Activated CD4-positive, CD25-positive, alpha-beta regulatory T cell (primary cell): Measurements from ENCODE around the gene MRPS15.
"Not testable (repeated sequence)": the region's sequence is repeated elsewhere in the genome, so short reads cannot be mapped to it uniquely, and the experiment has no call there.

ENCODE experiments used
- DNase-seq, 4 experiments: peaks; one replicate each; lab custom pipeline; 2025; lab: John Stamatoyannopoulos, UW

MRPS15 gene

GRCh38 chr1:36484099-36484498 is 19.9 kb upstream of the MRPS15 start:
- no peak for DNase-seq

DNA sequence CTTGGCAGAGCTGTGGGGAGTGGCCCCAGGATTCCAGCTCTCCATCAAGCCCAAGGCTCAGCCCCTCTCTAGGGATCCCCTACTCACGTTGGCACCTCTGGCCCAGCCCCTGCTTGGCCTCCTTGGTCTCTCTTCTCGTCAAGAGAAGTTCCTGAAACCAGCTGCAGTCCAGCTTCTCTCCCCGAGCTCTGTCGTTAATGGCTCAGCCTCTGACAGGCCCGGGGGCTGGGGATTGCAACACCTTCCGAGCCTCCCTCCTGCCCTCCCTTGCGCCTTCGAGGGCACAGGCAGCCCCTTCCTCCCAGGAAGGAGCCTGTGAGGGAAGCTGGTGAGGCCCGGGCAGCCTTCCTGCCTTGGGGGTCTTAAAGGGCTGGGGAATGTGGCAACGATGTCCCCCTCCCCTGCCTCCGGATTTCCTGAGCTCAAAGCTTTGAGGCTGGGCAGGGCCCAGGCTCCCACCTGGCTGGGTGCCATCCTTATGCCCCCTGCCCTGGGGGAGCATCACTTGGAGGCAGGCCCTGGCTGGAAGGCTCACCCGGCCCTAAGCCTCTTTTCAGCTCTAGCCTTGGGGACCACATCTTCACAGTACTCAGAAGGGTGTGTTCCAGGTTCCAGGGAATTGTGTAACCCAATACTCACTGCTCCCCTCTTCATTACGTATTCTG is 18.7 kb upstream of the MRPS15 start, which contains the start of gene CSF3R:
TSS of gene CSF3R (minus strand) at position 190 of the 665 bp plus-strand sequence. CDS start 3,417 bp downstream, outside the sequence.
- DNase-seq, result no peak

DNA sequence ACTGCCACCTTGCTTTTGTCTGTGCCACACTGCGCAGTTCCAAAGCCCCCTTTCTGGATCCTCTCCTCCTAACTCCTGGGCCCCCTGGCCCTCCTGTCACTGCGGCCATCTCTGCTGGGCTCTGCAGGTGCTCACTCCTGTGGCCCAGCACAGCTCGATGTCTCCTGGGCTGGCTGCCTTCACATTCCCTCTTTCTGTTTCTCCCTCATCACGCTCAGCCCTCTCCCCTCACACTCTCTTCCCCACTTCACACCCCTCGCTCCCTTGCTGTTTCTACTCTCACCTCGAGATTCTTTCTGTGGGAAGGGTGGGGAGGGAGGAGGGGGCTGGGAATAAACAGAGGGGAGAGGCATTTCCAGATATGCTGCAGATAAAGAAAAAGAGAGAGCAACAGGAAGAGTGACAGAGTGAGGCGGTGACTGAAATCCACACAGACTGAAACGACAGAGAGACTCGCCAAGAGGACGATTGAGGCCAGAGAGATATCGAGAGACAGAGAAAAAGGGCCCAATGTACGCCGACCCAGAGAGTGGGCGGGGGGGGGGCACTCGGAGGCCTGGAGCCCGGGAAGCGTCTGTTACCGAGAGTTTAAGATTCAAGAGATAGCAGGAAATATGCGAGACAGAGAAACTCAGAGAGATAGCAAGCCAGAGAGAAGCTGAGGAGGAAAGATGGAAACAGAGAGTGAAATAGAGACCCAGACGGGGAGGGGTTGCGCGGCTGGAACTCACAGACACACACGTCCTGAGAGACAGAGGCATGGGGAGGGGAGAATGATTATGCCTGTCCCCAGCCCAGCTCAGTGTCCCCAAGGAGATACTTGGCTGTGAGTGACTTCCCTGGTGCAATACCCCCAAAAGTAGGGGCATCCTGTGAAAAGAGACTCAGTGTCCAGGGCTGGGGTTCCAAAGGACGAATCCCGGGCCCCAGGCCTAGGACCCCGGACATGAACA is 17.9 kb upstream of the MRPS15 start:
- no peak for DNase-seq

GRCh38 chr1:36481091-36481490 is 16.9 kb upstream of the MRPS15 start:
- no peak for DNase-seq

- DNase-seq, result no peak
These were observed 16.0 kb upstream of the MRPS15 start for GRCh38 chr1:36480161-36480560.

DNA sequence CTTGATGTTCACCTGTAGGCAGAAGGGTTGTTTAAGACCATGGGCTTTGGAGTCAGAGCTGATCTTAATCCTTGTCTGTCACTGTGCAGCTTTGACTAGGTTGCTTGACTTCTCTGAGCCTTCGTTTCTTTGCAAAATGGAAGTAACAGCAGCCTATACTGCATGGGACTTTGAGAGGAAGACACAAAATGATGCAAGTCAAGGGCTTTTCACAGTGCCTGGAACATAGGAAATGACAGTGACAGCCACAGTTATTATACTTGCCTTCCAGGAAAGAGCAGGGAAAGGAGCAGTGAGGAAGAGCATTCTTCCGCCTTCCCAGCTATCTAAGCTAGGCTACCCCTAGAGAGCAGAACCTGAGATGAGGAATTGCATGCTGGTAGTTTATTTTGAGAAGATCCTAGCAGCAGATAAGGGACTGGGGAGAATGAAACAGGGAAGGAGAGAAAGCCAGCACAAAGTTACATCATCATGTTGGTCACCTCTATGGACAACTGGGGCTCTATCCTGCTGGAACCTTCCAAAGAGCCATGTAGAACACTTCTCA is 15.4 kb upstream of the MRPS15 start:
- DNase-seq, result no peak

DNA sequence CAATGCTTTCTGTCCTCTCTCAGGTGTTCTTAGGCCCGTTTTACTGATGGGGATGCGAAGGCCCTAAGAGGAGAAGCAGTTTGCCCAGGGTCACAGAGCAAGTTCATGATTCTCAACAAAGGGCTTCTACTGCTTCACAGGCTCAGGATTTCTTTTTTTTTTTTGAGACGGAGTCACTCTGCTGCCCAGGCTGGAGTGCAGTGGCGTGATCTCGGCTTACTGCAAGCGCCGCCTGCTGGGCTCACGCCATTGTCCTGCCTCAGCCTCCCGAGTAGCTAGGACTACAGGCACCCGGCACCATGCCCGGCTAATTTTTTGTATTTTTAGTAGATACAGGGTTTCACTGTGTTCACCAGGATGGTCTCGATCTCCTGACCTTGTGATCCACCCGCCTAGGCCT is 13.4 kb upstream of the MRPS15 start:
- DNase-seq, result not testable (repeated sequence)

DNA sequence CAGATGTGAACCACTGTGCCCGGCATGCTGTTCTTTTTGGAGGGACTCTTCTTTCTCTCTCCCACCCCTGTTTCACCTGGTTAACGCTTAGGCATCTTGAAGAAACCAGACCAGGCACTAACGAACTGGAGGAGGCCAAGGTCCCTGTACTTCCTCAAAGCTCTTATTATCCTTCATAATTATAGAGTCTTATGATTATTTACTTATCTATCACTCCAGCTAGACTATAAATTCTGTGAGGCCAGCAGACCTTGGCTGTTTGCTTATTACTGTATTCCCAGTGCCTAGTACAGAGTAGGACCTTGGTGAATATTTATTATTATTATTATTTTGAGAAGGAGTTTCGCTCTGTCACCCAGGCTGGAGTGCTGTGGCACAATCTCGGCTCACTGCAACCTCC is 12.8 kb upstream of the MRPS15 start:
- no peak for DNase-seq

DNA sequence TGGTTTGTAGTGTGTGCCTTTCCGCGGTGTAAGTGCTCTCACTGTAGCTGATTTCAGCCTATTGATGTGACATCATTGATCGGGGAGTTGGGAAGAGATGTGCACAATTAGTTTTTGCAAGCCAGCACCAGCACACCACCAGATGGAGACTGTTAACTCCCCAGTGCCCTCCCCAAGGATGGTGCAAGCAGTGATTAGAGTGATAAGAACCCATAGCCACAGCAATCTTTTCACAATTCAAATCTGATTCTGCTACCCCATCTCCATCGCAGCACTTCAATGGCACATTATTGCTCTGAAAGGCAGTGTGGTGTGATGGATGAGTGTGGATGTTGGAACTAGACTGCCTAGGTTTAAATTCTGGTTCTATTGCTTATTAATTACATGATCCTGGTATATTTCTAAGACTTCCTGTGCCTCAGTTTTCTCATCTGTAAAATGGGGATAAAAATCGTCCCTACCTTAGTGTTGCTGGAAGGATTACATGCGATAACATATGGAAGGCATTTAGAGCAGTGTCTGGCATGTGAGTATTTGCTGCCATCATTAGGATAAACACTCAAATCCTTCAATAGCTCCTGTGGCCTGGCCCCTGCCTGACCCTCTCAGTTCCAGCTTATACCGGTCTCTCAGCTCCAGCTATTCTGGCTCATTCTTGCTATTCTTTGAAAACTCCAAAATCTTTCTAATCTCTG is 11.9 kb upstream of the MRPS15 start:
- no peak for DNase-seq

GRCh38 chr1:36475341-36475740 is 11.2 kb upstream of the MRPS15 start:
- DNase-seq, result no peak

DNA sequence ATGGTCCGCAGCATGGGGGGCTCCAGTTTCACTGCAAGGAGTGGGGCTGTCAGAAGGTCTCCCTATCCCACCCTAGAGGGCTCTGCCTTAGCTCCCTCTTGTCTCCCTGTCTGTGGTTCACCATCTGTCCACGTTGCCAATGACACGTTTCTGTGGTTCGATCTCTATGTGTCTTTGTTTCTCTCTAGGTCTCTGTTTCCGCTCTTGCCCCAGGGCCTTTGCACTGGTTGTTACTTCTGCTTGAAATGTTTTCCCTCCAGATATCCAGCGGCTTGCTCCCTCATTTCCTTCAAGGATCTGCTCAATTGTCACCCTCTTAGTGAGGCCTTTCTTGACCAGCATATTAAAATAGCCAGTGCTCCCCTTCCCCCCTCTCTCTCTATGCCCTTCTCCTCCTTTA is 8.5 kb upstream of the MRPS15 start:
- DNase-seq, result no peak

- no peak for DNase-seq
These were observed 7.9 kb upstream of the MRPS15 start for GRCh38 chr1:36471830-36472641.

DNA sequence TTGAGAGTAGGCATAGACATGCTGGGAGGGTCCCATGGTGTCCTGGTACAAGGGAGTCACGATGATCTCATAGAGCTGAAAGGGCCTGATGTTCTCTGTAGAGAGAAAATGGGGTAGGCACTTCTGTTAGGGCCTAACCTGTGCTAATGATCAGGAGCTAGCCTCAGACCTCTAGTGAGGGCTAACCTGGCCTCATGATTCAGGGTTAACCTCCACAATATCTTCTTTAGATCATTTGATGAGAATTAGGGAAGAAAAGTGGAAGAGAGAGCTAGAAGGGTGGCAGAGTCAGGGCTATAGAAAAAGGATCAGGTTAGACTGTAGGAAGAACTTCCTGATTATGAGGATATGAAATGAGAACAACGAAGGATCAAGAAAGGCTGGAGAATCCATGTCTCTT is 5.0 kb upstream of the MRPS15 start:
- no peak for DNase-seq

DNA sequence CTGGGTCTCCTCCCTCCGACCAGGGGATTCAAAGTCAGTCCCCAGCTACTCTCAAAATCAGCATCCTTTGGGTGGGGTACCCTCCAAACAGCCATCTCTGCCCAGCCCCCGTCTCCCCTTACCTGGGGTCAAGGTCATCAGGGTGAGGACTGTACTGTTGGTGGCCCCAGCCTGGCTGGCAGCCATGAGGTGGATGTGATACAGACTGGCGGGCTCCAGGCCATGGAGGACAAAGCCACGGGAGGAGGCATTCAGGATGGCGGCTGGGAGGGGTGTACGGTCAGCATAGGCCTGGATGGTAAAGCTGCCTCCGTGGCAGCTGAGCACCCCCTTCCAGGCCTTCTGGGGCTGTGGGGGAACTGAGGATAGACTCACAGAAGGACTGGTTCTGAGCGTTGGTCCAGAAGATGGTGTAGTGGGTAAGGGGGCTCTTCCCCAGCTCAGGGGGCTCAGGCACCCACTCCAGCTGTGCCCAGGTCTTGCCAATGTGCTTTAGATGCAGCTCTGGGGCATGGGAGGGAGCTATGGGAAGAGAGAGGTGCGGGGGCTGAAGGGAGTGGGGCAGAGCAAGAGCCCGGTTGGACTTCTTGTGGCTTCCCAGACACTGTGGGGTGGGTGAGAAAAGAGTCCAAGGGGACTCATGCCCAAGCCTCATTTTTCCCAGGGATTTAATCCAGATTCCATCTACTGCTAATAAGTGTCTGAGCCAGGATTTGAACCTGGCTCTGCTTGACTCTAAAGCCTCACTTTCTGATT is 3.7 kb upstream of the MRPS15 start:
- no peak for DNase-seq

DNA sequence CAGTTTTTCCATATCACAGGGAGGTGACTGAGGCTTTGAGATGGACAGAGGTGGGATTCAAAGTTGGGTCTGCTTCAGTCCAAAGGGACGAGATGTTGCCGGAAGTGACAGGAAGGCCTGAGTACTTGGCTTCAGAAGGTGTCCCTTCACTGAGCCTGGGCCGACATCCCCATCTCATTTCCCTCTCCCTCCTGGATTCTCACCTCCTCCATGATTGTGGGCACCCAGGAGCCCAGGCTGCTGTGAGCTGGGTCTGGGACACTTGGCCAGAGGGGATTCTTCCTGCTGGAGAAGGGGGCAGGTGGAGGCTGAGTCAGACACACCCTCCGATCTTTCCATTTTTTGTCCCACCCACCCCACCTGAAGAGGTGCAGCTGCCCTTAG is 2.8 kb upstream of the MRPS15 start:
- DNase-seq, result no peak

- no peak for DNase-seq
These were observed 2.3 kb upstream of the MRPS15 start for GRCh38 chr1:36466370-36467026.

DNA sequence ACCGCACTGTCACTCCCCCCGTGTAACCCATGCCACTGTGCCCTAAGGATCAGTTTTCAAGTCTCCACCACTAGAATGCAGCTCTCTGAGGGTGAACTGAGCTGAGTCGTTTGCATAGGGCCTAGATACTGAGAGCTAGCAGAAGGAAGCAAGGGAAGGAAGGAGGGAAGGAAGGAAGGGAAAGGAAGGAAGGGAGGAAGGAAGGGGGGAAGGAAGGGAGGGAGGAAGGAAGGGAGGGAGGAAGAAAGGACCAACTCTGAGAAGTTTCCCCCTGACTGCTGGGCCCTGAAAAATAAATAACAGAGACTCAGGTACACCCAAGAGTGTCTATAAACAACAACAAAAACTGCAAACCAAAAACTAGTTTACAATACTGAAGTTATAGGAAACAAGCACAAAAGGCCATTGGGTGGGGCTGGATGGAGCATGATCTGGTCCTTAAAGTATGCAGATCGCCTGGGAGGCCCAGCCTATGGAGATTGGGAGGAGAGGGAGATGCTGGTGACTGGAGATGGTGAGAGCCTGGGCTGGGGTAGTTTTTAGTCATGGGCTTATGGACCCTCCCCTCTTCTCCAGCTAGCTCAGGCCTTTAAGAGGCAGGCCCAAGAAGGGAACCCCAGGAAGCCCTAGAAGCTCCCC is 1.7 kb upstream of the MRPS15 start:
- no peak for DNase-seq

GRCh38 chr1:36464605-36465393 is 615 bp upstream of the MRPS15 start:
- no peak for DNase-seq

- no peak for DNase-seq
These were observed 751 bp downstream of the MRPS15 start for GRCh38 chr1:36463463-36463802.
